ENCODE measurements around the gene ASTN2.

DNA sequence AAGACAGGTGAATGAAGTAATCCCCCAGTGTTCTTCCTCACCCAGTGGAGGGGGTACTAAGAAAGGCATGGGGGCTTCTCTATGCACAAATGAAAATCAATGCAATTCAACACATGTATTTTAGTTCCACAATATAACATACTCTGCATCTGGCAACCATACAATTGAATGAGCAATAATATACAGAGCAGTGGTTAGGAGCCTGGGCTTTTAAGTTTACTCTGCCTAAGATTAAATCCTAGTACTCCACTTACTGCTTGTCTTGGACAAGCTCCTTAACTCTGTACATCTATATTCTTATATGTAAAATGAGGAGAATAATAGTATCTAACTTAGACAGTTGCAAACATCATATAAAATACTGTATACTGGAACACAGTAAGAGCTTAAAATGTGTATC is 923.2 kb downstream of the ASTN2 start:
- TF ChIP-seq, protein P1, sequence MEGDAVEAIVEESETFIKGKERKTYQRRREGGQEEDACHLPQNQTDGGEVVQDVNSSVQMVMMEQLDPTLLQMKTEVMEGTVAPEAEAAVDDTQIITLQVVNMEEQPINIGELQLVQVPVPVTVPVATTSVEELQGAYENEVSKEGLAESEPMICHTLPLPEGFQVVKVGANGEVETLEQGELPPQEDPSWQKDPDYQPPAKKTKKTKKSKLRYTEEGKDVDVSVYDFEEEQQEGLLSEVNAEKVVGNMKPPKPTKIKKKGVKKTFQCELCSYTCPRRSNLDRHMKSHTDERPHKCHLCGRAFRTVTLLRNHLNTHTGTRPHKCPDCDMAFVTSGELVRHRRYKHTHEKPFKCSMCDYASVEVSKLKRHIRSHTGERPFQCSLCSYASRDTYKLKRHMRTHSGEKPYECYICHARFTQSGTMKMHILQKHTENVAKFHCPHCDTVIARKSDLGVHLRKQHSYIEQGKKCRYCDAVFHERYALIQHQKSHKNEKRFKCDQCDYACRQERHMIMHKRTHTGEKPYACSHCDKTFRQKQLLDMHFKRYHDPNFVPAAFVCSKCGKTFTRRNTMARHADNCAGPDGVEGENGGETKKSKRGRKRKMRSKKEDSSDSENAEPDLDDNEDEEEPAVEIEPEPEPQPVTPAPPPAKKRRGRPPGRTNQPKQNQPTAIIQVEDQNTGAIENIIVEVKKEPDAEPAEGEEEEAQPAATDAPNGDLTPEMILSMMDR (conservative IDR thresholded peaks at IDR 0.05 in 1 of 2, IDR thresholded peaks at IDR 0.05 in 1 of 2; ENCODE audit: extremely low read depth in 1 of 2, insufficient read depth in 1 of 2, low read depth in 1 of 2, low read length in 2 of 2): no peak
- no peak for TF ChIP-seq EZH2 (IDR thresholded peaks at IDR 0.05; ENCODE audit: borderline replicate concordance, low read length)
